ENCODE data around the gene CAPZB.
"Not testable (repeated sequence)": the region's sequence is repeated elsewhere in the genome, so short reads cannot be mapped to it uniquely, and the experiment has no call there.

CAPZB gene

GRCh38 chr1:19305880-19306279, 179.5 kb downstream of the CAPZB start:
- no peak for DNase-seq

- DNase-seq = not testable (repeated sequence)
Observed at GRCh38 chr1:19304081-19304480, 181.3 kb downstream of the CAPZB start.

GRCh38 chr1:19300211-19300610, 185.1 kb downstream of the CAPZB start:
- no peak for DNase-seq

- DNase-seq = no peak
Observed at GRCh38 chr1:19294638-19295037, 190.7 kb downstream of the CAPZB start.

DNA sequence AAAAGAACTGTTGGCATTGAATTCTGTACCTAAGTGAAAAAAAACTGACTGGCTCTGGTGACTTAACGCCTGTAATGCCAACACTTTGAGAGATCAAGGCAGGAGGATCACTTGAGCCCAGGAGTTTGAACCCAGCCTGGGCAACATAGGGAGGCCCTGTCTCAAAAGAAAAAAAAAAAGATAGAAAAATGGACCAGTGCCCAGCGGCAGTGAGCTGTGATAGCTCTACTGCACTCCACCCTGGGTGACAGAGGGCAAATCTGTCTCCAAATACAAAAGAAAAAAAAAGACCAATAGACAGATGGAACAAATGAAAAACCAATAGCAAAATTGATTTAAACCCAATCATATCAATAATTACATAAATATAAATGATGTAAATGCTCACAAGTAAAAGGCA, 196.1 kb downstream of the CAPZB start:
- no peak for DNase-seq

Measured in GF-D8 (cell line).